ENCODE data around the gene TECTB.

The TECTB gene

GRCh38 chr10:112258407-112258806 is 24.8 kb upstream of the TECTB start:
- TF ChIP-seq CTCF (conservative IDR thresholded peaks at IDR 0.05; ENCODE audit: low read depth, low read length): no peak
- H3K4me3 ChIP-seq (ENCODE audit: low read length): no peak overlapping the region
- DNase-seq (ENCODE audit: low read depth): no peak

GRCh38 chr10:112259688-112260087 is 23.5 kb upstream of the TECTB start:
- DNase-seq (ENCODE audit: low read depth): no peak

GRCh38 chr10:112260831-112261230 is 22.4 kb upstream of the TECTB start:
- TF ChIP-seq CTCF (conservative IDR thresholded peaks at IDR 0.05; ENCODE audit: low read depth, low read length): no peak
- DNase-seq (ENCODE audit: low read depth): no peak
- no peak overlapping the region for H3K4me3 ChIP-seq (ENCODE audit: low read length)

More at GRCh38 chr10:112259688-112260087, 23.5 kb upstream of the TECTB start:
- H3K4me3 ChIP-seq (ENCODE audit: low read length): no peak overlapping the region
- TF ChIP-seq CTCF (conservative IDR thresholded peaks at IDR 0.05; ENCODE audit: low read depth, low read length): no peak

- no peak for TF ChIP-seq CTCF (conservative IDR thresholded peaks at IDR 0.05; ENCODE audit: low read depth, low read length)
- no peak overlapping the region for H3K4me3 ChIP-seq (ENCODE audit: low read length)
- DNase-seq (ENCODE audit: low read depth): no peak
Measured at GRCh38 chr10:112261281-112261822, 21.8 kb upstream of the TECTB start.

- DNase-seq (ENCODE audit: low read depth): no peak
- TF ChIP-seq CTCF (conservative IDR thresholded peaks at IDR 0.05; ENCODE audit: low read depth, low read length): no peak
- H3K4me3 ChIP-seq (ENCODE audit: low read length): no peak overlapping the region
Measured at GRCh38 chr10:112262546-112262945, 20.7 kb upstream of the TECTB start.

- no peak overlapping the region for H3K4me3 ChIP-seq (ENCODE audit: low read length)
- TF ChIP-seq CTCF (conservative IDR thresholded peaks at IDR 0.05; ENCODE audit: low read depth, low read length): no peak
- DNase-seq (ENCODE audit: low read depth): no peak
Measured at GRCh38 chr10:112265745-112266144, 17.5 kb upstream of the TECTB start.

- DNase-seq (ENCODE audit: low read depth): no peak
- no peak overlapping the region for H3K4me3 ChIP-seq (ENCODE audit: low read length)
- no peak for TF ChIP-seq CTCF (conservative IDR thresholded peaks at IDR 0.05; ENCODE audit: low read depth, low read length)
Measured at GRCh38 chr10:112269266-112269665, 13.9 kb upstream of the TECTB start.
